Measurements from ENCODE around the gene ACOT7. TPM values are rescaled to one million over a fixed set of nuclear protein-coding genes. Genes with fewer than 3 reads are reported as not detected.

ACOT7 gene
- total RNA-seq, 1 experiment from 2014 or later, result 151 TPM

DNA sequence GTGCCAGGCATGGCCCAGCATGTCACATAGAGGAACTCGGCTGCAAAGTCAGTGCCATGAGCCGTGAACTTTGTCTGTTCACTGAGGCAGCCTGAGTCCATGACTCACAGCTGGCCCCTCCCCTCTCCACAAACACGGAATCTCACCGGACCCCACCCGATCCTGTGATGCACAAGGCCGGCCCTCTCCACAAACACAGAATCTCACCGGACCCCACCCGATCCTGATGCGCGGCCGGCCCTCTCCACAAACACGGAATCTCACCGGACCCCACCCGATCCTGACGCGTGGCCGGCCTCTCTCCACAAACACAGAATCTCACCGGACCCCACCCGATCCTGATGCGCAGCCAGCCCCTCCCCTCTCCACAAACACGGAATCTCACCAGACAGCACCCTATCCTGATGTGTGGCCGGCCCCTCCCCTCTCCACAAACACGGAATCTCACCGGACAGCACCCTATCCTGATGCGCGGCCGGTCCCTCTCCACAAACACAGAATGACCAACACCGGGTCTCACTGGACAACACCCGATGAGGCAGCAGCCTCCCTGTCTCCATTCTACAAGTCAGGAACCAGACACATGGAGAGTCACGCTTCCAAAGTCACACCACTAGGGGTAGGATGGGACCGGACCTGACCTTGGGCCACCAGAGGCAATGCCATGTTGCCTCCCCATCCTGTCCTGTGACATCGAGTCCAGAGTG, 93.1 kb downstream of the ACOT7 start:
- H3K9me3 Mint-ChIP-seq, result no peaks in the 10 kb centered on the region
- no peak for ATAC-seq
- ChIA-PET POLR2A (no interaction called here), CTCF (interaction anchor here (1.4 kb wide), 1 partner anchor 54 kb away, joined by 3 read pairs; no protein-coding TSS in a partner anchor)
- H3K4me3 Mint-ChIP-seq, result no peak overlapping the region
- H3K36me3 Mint-ChIP-seq, result peaks cover 8% of the 10 kb centered on the region; the same call in 1 of the 2 replicates
- H3K27ac Mint-ChIP-seq, result peak overlapping the region; percentile 20; the same call in 1 of the 2 replicates
- no peaks in the 10 kb centered on the region for H3K4me1 Mint-ChIP-seq
- TF ChIP-seq, protein P1, sequence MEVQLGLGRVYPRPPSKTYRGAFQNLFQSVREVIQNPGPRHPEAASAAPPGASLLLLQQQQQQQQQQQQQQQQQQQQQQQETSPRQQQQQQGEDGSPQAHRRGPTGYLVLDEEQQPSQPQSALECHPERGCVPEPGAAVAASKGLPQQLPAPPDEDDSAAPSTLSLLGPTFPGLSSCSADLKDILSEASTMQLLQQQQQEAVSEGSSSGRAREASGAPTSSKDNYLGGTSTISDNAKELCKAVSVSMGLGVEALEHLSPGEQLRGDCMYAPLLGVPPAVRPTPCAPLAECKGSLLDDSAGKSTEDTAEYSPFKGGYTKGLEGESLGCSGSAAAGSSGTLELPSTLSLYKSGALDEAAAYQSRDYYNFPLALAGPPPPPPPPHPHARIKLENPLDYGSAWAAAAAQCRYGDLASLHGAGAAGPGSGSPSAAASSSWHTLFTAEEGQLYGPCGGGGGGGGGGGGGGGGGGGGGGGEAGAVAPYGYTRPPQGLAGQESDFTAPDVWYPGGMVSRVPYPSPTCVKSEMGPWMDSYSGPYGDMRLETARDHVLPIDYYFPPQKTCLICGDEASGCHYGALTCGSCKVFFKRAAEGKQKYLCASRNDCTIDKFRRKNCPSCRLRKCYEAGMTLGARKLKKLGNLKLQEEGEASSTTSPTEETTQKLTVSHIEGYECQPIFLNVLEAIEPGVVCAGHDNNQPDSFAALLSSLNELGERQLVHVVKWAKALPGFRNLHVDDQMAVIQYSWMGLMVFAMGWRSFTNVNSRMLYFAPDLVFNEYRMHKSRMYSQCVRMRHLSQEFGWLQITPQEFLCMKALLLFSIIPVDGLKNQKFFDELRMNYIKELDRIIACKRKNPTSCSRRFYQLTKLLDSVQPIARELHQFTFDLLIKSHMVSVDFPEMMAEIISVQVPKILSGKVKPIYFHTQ (CRISPR knock-in tag; IDR thresholded peaks at IDR 0.05), result no peak
- TF ChIP-seq ZNF416 (CRISPR knock-in tag; IDR thresholded peaks at IDR 0.05) (no peak), IRF2 (CRISPR knock-in tag; IDR thresholded peaks at IDR 0.05; ENCODE audit: borderline replicate concordance, low read depth) (no peak), ATF1 (CRISPR knock-in tag; IDR thresholded peaks at IDR 0.05) (no peak), NR3C1 (CRISPR knock-in tag; conservative IDR thresholded peaks at IDR 0.05; ENCODE audit: low read depth) (no peak), CREB1 (CRISPR knock-in tag; IDR thresholded peaks at IDR 0.05) (no peak), ZNF219 (CRISPR knock-in tag; IDR thresholded peaks at IDR 0.05; ENCODE audit: borderline replicate concordance) (no peak), PRRX2 (CRISPR knock-in tag; IDR thresholded peaks at IDR 0.05) (no peak), EMX1 (CRISPR knock-in tag; IDR thresholded peaks at IDR 0.05) (no peak)
- TF ChIP-seq, protein P2, sequence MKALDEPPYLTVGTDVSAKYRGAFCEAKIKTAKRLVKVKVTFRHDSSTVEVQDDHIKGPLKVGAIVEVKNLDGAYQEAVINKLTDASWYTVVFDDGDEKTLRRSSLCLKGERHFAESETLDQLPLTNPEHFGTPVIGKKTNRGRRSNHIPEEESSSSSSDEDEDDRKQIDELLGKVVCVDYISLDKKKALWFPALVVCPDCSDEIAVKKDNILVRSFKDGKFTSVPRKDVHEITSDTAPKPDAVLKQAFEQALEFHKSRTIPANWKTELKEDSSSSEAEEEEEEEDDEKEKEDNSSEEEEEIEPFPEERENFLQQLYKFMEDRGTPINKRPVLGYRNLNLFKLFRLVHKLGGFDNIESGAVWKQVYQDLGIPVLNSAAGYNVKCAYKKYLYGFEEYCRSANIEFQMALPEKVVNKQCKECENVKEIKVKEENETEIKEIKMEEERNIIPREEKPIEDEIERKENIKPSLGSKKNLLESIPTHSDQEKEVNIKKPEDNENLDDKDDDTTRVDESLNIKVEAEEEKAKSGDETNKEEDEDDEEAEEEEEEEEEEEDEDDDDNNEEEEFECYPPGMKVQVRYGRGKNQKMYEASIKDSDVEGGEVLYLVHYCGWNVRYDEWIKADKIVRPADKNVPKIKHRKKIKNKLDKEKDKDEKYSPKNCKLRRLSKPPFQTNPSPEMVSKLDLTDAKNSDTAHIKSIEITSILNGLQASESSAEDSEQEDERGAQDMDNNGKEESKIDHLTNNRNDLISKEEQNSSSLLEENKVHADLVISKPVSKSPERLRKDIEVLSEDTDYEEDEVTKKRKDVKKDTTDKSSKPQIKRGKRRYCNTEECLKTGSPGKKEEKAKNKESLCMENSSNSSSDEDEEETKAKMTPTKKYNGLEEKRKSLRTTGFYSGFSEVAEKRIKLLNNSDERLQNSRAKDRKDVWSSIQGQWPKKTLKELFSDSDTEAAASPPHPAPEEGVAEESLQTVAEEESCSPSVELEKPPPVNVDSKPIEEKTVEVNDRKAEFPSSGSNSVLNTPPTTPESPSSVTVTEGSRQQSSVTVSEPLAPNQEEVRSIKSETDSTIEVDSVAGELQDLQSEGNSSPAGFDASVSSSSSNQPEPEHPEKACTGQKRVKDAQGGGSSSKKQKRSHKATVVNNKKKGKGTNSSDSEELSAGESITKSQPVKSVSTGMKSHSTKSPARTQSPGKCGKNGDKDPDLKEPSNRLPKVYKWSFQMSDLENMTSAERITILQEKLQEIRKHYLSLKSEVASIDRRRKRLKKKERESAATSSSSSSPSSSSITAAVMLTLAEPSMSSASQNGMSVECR (CRISPR knock-in tag; IDR thresholded peaks at IDR 0.05; ENCODE audit: borderline replicate concordance), result no peak
- TF ChIP-seq, protein P3, sequence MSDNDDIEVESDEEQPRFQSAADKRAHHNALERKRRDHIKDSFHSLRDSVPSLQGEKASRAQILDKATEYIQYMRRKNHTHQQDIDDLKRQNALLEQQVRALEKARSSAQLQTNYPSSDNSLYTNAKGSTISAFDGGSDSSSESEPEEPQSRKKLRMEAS (CRISPR knock-in tag; IDR thresholded peaks at IDR 0.05), result no peak
- no peaks in the 10 kb centered on the region for H3K27me3 Mint-ChIP-seq (ENCODE audit: low read depth)
- no peak for DNase-seq (ENCODE audit: low spot score)

DNA sequence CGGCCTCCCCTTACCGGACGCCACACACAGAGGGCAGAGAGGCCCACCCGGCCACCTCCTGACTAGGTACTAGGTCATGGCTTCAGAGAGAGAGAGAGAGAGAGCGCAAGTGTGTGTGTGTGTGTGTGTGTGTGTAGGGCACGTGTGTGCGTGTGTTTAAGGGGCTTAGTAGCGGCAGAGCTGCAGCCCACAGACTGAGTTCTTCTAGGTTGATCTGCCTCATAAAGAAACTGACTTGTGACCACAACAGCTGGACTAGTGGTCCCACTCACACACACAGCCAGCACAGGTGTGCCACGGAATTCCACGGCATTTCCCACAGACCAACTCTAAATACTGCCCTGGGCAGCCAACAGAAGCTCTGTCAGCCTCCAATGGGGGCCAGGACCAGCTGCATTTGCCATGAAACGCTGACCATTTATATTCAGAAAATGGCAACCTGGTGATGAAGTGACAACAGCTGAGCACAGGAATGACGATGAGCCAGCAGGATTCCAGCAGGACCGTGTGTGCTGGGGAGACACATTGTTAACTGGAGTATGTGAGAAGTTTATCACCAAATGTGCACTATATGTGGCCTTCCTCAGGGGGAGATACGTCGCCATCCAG, 93.9 kb downstream of the ACOT7 start:
- H3K27ac Mint-ChIP-seq, result peak overlapping the region; percentile 80
- TF ChIP-seq, protein P4, sequence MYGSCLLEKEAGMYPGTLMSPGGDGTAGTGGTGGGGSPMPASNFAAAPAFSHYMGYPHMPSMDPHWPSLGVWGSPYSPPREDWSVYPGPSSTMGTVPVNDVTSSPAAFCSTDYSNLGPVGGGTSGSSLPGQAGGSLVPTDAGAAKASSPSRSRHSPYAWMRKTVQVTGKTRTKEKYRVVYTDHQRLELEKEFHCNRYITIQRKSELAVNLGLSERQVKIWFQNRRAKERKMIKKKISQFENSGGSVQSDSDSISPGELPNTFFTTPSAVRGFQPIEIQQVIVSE (CRISPR knock-in tag; IDR thresholded peaks at IDR 0.05; ENCODE audit: borderline replicate concordance), result no peak
- TF ChIP-seq JUN (CRISPR knock-in tag; IDR thresholded peaks at IDR 0.05) (no peak), GABPB1 (CRISPR knock-in tag; IDR thresholded peaks at IDR 0.05) (no peak), ZNF121 (CRISPR knock-in tag; IDR thresholded peaks at IDR 0.05) (no peak), ATF1 (CRISPR knock-in tag; IDR thresholded peaks at IDR 0.05) (no peak), IRF2 (CRISPR knock-in tag; IDR thresholded peaks at IDR 0.05; ENCODE audit: borderline replicate concordance, low read depth) (no peak), ETV6 (CRISPR knock-in tag; IDR thresholded peaks at IDR 0.05) (no peak)
- TF ChIP-seq, protein P5, sequence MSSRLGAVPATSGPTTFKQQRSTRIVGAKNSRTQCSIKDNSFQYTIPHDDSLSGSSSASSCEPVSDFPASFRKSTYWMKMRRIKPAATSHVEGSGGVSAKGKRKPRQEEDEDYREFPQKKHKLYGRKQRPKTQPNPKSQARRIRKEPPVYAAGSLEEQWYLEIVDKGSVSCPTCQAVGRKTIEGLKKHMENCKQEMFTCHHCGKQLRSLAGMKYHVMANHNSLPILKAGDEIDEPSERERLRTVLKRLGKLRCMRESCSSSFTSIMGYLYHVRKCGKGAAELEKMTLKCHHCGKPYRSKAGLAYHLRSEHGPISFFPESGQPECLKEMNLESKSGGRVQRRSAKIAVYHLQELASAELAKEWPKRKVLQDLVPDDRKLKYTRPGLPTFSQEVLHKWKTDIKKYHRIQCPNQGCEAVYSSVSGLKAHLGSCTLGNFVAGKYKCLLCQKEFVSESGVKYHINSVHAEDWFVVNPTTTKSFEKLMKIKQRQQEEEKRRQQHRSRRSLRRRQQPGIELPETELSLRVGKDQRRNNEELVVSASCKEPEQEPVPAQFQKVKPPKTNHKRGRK (CRISPR knock-in tag; IDR thresholded peaks at IDR 0.05; ENCODE audit: borderline replicate concordance), result no peak
- TF ChIP-seq, protein P6, sequence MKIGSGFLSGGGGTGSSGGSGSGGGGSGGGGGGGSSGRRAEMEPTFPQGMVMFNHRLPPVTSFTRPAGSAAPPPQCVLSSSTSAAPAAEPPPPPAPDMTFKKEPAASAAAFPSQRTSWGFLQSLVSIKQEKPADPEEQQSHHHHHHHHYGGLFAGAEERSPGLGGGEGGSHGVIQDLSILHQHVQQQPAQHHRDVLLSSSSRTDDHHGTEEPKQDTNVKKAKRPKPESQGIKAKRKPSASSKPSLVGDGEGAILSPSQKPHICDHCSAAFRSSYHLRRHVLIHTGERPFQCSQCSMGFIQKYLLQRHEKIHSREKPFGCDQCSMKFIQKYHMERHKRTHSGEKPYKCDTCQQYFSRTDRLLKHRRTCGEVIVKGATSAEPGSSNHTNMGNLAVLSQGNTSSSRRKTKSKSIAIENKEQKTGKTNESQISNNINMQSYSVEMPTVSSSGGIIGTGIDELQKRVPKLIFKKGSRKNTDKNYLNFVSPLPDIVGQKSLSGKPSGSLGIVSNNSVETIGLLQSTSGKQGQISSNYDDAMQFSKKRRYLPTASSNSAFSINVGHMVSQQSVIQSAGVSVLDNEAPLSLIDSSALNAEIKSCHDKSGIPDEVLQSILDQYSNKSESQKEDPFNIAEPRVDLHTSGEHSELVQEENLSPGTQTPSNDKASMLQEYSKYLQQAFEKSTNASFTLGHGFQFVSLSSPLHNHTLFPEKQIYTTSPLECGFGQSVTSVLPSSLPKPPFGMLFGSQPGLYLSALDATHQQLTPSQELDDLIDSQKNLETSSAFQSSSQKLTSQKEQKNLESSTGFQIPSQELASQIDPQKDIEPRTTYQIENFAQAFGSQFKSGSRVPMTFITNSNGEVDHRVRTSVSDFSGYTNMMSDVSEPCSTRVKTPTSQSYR (CRISPR knock-in tag; IDR thresholded peaks at IDR 0.05), result no peak
- TF ChIP-seq, protein P7, sequence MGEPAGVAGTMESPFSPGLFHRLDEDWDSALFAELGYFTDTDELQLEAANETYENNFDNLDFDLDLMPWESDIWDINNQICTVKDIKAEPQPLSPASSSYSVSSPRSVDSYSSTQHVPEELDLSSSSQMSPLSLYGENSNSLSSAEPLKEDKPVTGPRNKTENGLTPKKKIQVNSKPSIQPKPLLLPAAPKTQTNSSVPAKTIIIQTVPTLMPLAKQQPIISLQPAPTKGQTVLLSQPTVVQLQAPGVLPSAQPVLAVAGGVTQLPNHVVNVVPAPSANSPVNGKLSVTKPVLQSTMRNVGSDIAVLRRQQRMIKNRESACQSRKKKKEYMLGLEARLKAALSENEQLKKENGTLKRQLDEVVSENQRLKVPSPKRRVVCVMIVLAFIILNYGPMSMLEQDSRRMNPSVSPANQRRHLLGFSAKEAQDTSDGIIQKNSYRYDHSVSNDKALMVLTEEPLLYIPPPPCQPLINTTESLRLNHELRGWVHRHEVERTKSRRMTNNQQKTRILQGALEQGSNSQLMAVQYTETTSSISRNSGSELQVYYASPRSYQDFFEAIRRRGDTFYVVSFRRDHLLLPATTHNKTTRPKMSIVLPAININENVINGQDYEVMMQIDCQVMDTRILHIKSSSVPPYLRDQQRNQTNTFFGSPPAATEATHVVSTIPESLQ (CRISPR knock-in tag; IDR thresholded peaks at IDR 0.05), result no peak

More for the DNA sequence above, 93.9 kb downstream of the ACOT7 start:
- ATAC-seq (no peak), DNase-seq (ENCODE audit: low spot score) (no peak)
- ChIA-PET CTCF (interaction anchor here (1.4 kb wide), 1 partner anchor 53 kb away, joined by 3 read pairs; no protein-coding TSS in a partner anchor), POLR2A (no interaction called here)
- no peaks in the 10 kb centered on the region for H3K9me3 Mint-ChIP-seq
- H3K4me3 Mint-ChIP-seq, result no peak overlapping the region
- no peaks in the 10 kb centered on the region for H3K4me1 Mint-ChIP-seq
- no peaks in the 10 kb centered on the region for H3K27me3 Mint-ChIP-seq (ENCODE audit: low read depth)
- H3K36me3 Mint-ChIP-seq, result peaks cover 11% of the 10 kb centered on the region; the same call in 1 of the 2 replicates
